HG02588 (cell line): ENCODE results near the gene COX11.

Source experiments
- ATAC-seq: cut with Tn5 transposase; IDR thresholded peaks from one replicate; pipeline ENCODE4 v1.9.1; 2021; ENCODE audit warnings: mild to moderate bottlenecking, moderate library complexity; ENCODE audit not compliant: unreplicated experiment

Gene COX11

GRCh38 chr17:54968262-54968987, at the start of gene COX11, which contains the start of gene STXBP4:
Gene COX11 (minus strand): TSS chr17:54968654. CDS start chr17:54968646, 8 bp downstream.
Gene STXBP4 (plus strand): TSS chr17:54968765. CDS start chr17:54986220, 17,455 bp downstream.
- ATAC-seq, result peak; percentile 93

- ATAC-seq, result no peak
Measured at GRCh38 chr17:55005520-55005919, 37.1 kb upstream of the COX11 start.

DNA sequence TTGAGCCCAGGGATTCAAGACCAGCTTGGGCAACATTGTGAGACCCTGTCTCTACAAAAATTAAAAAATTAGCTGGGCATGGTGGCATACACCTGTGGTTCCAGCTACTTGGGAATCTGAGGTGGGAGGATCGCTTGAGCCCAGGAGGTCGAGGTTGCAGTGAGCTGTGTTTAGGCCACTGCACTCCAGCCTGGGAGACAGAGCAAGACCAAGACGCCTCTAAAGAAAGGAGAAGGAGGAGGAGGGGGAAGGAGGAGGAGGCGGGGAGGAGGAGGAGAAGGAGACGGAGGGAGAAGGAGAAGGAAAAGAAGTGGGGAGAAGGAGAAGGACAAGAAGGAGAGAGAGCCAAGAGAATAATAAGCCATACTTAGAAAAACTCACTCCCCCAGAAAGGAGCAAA, 36.0 kb upstream of the COX11 start:
- no peak for ATAC-seq

- no peak for ATAC-seq
Measured at GRCh38 chr17:55002458-55002857, 34.0 kb upstream of the COX11 start.

DNA sequence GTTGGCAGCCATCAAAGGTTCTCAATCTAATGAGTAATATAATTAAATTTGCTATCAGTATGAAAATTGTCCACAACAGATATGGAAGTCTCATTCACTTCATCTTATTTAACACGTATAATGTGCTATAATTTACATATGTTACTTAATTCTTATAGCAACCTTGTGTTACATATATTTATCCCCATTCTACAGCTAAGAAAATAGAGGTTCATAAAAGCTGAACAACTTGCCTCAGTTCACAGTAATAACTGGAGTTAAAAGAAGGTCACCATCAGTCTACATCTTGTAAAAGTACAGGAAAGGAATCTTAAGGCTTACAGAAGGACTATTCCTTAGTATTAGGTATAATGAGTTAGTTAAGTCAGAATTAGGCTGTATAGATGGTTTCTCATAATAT, 28.0 kb upstream of the COX11 start:
- ATAC-seq, result no peak

DNA sequence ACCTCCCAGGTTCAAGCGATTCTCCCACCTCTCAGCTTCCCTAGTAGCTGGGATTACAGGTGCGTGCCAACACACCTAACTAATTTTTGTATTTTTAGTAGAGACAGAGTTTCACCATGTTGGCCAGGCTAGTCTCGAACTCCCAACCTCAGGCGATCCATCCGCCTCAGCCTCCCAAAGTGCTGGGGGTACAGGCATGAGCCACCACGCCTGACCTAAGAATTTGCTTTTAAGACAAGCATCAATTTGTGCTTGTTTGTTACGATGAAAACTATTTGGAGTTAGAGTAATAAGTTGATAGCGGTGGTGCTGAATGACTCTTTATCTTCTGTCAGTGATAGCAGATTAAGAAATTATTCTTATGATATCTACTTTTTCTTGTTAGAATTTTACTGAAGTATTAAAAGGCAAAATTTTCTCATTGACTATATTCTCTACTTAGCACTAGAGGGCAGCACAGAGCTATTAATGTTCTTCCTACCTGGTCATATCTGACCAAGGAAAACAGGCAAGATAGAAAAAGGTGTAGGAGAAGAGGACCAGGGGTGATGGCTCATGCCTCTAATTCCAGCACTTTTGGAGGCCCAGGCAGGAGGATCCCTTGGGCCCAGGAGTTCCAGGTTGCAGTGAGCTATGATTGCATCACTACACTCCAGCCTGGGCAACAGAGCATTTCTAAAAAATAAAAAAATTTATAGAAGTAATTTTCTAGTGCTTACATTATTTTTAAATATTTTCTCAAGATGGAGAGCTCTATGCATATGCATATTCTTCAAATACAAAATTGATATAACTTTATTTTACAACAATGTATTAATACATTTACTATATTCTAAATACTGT, 24.6 kb upstream of the COX11 start:
- ATAC-seq, result no peak

GRCh38 chr17:54991567-54991966, 23.1 kb upstream of the COX11 start:
- no peak for ATAC-seq

GRCh38 chr17:54990118-54990517, 21.7 kb upstream of the COX11 start:
- ATAC-seq, result no peak

- no peak for ATAC-seq
Measured at GRCh38 chr17:54985476-54985875, 17.0 kb upstream of the COX11 start.

GRCh38 chr17:54983260-54983659, 14.8 kb upstream of the COX11 start:
- ATAC-seq, result no peak

DNA sequence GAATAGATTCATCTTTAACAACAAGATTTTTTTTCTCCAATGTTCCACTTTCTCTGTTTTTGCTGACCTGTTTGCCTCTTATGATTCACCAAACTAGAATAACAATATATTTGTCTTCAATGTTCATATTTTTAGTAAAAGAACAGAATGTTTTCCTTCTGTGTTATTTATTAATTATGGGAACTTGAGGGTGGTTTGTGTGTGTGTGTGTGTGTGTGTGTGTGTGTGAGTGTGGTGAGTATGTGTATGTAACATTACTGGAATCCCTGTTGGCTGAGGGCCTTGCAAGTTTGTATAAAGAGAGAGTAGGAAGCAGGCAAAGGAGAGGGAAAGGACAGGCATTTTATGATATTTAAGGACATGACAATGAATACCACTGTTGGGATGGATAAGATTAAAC, 13.9 kb upstream of the COX11 start:
- no peak for ATAC-seq

- no peak for ATAC-seq
Measured at GRCh38 chr17:54980375-54980774, 11.9 kb upstream of the COX11 start.

GRCh38 chr17:54979657-54980056, 11.2 kb upstream of the COX11 start:
- no peak for ATAC-seq

DNA sequence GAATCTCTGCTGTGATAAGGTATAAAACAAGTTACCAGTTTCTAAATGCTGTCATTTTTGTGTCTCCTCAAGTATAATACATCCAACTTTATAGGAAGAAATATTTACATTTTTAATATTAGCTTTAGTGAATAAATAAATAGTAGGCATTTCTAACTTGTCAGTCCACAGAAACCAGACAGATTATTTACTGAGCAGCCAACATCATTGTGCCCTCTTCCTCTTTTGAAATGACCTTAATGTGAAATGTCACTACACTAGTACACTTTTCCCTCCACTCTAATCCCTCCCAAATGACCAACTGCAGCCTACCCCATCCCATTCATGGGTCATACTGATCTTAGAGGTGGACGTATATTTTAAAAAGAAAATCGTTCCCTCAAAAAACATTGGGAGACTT, 9.3 kb upstream of the COX11 start:
- no peak for ATAC-seq

GRCh38 chr17:54976316-54976715, 7.9 kb upstream of the COX11 start:
- no peak for ATAC-seq

DNA sequence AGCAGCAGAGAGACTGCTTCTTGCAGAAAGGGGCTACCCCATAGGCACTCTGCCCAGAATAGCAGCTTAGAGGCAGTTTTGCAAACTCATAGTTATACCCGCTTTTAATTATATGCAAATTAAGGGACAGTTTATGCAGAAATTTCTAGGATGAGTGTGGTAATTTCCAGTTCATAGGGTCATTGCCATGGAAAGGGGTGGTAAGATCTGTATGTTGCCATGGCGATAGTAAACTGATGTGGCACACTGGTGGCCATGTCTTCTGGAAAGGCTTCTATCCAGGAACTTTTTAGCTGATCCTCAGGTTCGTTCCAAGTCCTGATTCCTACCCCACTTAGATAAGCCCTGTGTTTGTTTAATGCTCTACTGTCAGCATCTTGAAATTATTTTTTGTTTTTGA, 6.3 kb upstream of the COX11 start:
- no peak for ATAC-seq

GRCh38 chr17:54972406-54973138, 4.1 kb upstream of the COX11 start:
- no peak for ATAC-seq

- no peak for ATAC-seq
Measured at GRCh38 chr17:54971901-54972300, 3.4 kb upstream of the COX11 start.

GRCh38 chr17:54971147-54971546, 2.7 kb upstream of the COX11 start:
- no peak for ATAC-seq

GRCh38 chr17:54969658-54970572, 1.5 kb upstream of the COX11 start:
- no peak for ATAC-seq

GRCh38 chr17:54968988-54969332, 506 bp upstream of the COX11 start:
- peak; percentile 32 for ATAC-seq
